GM19035 (cell line): ENCODE measurements around the gene ANGPTL8.

Experiments
- ATAC-seq: cut with Tn5 transposase; IDR thresholded peaks from one replicate; pipeline ENCODE4 v1.9.1; 2021; ENCODE audit not compliant: unreplicated experiment

Gene ANGPTL8

DNA sequence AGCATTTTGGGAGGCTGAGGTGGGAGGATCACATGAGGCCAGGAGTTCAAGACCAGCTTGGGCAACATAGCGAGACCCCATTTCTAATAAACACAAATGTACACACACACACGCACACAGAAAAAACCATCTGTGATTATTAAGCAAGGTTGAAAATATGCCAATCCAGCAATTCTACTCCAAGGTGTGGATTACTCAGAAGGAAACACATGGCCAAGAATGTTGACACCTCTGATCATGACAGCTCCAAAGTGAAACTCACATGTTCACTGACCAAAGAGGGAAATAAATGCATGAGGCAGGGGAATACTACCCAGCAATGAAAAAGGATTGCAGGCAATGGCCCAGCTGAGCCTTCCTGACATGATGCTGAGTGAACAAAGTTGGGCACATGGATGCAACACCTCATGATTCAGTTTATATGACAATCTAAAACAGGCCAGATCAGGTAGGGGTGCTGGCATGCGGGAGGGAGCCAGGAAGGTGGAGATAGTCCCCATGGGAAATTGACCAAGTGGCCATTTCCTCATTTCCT is 18.5 kb downstream of the ANGPTL8 start:
- no peak for ATAC-seq

GRCh38 chr19:11260996-11261395 is 21.6 kb downstream of the ANGPTL8 start:
- no peak for ATAC-seq

DNA sequence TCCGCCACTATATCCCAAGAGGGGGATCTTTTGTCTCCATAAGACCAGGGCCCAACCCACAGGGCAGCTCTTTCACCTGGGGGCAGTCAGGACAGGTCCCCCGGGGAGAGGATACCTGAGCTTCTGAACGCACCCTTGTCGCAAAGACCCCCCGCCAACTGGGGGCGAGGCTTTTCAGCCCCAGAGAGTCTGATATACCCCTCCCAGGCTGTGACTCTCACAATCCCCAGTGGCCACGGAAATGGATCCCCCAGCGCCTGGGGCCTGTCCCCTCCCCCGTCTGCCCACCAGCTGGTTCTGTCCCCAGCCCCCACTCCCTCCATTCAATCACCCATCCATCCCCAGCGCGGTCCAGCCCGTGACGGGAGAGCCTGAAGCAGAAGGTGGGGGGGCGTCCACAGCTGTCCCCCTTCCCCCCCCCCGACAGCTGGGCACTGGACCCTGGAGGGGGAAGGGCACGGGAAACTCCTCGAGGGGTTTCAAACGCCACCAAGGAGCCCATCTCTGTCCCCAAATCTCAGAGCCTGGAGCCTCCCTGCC is 22.1 kb downstream of the ANGPTL8 start:
- ATAC-seq: no peak

DNA sequence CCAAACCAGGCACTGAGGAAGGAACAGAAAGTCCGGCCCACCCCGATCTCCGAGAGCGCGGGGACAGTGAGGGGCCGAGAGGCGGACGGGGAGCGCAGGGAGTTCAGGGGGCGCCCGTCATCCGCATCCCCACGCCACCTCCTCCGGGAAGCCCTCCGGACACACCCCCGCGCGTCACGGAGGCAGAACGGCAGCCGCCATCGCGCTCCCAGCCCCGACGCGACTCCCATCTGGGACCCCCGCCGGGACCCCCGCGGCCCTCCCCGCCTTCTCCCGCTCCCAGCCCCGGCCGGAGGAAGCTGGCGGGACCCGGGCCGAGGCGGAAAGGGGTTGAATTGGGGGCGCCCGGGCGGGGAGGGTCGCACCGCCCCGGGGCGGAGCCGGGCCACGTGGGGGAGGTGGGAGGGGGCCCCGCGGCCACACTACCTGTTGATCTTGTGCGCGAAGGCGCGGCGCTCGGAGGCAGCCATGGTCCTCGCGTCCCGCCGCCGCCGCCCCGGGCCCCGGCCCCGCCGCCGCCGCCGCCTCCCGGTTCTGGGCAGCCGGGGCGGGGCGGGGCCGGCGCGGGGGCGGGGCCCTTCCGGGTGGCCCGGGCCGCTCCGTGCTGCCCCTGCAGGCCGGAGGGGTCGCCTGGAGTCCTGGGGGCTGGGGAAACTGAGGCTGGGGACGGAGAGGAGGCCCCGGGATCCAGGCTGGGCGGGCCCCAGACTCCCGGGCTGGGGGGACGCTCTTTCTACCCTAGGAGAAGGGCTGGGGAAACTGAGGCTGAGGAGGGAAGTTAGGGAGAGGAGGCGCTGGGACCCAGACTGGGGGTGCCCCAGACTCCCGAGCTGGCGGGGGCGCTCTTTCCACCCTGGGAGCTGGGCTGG is 22.8 kb downstream of the ANGPTL8 start, which contains the start of gene DOCK6:
TSS of gene DOCK6 (minus strand) at position 554 of the 869 bp plus-strand sequence. CDS start at position 470, 84 bp downstream.
- no peak for ATAC-seq

- ATAC-seq: no peak
Measured at GRCh38 chr19:11263726-11264125, 24.3 kb downstream of the ANGPTL8 start.

GRCh38 chr19:11264452-11265176 is 25.2 kb downstream of the ANGPTL8 start:
- ATAC-seq: no peak

- no peak for ATAC-seq
Measured at GRCh38 chr19:11265177-11265784, 25.9 kb downstream of the ANGPTL8 start.

GRCh38 chr19:11265785-11266236 is 26.4 kb downstream of the ANGPTL8 start:
- no peak for ATAC-seq

DNA sequence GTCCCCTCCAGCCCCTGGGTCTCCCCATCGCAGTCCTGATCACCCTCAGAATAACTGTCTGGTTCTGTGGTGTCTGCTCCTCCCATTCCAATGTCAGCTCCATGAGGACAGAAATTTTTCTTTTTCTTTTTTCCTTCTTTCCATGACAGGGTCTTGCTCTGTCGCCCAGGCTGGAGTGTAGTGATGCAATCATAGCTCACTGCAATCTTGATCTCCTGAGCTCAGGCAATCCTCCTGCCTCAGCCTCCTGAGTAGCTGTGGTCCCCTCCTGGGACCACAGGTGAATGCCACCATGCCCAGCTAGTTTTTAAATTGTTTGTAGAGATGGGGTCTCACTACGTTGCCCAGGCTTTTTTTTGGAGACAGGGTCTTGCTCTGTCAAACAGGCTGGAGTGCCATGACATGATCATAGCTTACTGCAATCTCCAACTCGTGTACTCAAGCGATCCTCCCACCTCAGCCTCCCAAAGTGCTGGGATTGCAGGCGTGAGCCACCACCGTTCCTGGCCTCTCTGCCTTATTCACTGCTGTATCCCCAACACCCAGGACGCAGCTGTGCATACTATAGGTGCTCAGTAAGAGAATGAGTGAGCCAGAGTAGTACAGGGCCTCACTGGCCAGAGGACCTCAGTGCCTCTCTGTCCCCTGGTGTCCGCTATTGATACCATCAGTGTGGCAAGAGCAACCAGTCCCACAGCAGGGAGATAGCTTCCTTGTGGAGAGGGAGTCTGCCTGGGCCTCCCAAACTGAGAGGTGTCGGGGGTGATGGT is 28.1 kb downstream of the ANGPTL8 start:
- ATAC-seq: no peak

DNA sequence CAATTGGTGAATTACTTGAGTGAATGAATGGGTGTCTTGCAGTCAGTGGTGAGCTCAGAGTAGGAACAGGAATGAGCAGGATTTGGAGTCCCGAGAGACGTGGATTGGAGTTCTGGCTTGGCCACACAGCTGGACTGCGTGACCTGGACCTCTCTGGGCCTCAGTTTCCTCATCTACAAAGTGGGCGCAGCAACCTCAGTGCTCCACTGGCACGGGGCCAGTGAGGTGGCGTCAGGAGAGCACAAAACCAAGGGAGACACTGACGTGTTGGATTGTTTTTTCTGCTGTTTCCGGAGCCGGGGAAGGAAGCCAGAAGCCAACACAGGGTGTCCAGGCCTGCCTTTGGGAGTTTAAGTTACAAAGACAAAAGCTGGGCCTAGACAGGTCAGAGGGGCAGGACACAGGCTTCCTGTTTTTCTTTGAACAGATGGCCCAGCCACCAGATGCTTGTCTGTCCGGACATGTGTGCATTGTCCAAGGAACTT is 29.4 kb downstream of the ANGPTL8 start:
- ATAC-seq: no peak

- no peak for ATAC-seq
Measured at GRCh38 chr19:11269408-11269807, 30.0 kb downstream of the ANGPTL8 start.

DNA sequence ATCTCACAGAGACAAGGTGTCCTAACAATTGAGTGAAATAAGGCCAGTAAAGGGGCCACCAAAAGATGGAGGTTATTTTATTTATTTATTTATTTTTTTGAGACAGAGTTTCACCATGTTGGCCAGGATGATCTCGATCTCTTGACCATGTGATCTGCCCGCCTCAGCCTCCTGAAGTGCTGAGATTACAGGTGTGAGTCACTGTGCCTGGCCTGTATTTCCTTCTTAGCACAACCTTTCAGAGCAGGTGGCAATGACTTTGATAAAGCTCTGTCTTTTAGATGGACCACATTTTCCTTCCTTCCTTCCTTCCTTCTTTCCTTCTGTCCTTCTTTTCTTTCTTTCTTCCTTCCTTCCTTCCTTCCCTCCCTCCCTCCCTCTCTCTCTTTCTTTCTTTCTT is 33.9 kb downstream of the ANGPTL8 start:
- no peak for ATAC-seq

DNA sequence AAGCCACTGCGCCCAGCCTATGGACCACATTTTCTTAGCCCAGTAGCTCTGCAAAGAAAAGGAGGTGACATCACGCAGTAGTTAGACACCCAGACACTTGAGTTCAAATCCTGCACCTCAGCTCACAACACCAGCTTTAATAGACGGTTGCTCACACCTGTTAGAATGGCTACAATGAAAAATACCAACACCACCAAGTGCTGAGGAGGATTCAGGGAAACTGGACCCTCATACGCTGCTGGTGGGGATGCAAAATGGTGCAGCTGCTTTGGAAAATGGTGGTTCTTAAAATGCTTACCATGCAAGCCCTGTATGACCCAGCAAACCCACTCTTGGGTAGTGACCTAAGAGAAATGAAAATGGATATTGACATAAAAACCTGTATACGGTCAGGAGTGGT is 34.6 kb downstream of the ANGPTL8 start:
- ATAC-seq: no peak

GRCh38 chr19:11274533-11275086 is 35.2 kb downstream of the ANGPTL8 start:
- no peak for ATAC-seq

DNA sequence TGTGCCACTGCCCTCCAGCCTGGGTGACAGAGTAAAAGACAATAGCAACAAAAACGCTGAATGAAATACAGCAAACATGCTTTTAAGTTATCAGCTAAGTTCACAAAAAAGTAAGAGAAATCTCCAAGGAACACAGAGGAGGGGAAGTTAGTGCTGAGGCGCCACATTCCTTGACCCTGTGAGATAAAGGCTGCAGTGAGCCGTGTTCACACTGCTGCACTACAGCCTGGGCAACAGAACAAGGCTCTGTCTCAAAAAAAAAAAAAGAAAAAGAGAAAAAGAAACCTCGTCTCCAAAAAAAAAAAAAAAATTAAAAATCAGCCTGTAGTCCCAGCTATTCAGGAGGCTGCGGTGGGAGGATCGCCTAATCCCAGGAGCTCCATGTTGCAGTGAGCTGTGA is 39.3 kb downstream of the ANGPTL8 start:
- no peak for ATAC-seq

DNA sequence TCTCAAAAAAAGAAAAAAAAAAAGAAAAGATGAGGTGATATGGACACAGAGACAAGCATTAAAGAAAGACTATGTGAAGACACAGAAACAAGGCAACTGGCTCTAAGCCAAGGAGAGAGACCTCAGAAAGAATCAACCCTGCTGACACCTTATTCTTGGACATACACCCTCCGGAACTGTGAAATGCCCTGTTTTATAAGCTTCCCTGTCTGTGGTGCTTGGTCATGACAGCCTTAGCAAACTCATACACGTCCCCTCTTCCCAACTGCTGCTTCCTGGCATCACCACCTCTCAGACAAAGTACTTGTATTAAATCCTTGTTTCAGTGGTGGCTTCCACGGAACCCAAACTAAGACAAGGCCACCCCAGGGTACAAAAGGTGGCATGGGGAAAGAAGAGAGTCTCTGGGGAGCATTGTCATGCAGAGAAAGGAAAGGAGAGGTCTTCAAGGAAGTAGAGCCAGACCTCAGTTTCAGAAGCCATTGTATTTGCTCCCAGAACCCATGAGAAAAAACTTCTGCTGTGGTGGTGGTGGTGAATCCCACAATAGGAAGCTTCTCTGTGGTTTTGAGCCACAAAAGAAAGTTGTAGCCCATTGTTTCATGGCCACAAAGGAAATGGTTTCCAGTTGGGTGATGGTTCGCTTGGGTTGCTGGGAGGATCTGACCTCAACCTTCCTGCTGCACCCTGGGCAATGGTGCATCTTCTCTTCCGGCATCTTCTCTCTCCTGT is 40.3 kb downstream of the ANGPTL8 start:
- no peak for ATAC-seq

- no peak for ATAC-seq
Measured at GRCh38 chr19:11281356-11282049, 42.1 kb downstream of the ANGPTL8 start.

DNA sequence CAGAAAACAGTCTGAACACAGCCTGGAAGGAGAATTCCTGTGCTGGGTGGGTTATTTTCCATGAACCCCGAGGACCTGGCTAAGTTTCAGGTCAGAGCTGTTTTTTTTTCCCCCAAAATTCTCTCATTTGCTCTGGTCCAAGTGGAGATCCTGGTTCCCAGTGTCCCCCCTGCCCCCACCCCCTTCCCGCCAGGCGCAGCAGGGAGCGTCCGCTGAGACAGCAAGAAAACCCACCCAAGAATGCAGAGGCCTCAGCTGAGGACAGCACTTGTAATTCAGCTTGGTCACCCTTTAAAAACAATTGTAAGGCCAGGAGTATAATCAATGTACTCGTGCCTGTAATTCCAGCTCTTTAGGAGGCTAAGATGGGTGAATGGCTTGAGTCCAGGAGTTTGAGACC is 45.1 kb downstream of the ANGPTL8 start:
- ATAC-seq: no peak
